H1 (cell line): Measurements from ENCODE around the gene ELFN2. TPM values are rescaled to one million over a fixed set of nuclear protein-coding genes. Genes with fewer than 3 reads are reported as not detected.

Experiments
- CTCF ChIA-PET: fragments of 300-600 bp; sonication (Branson Sonifier 250); formaldehyde crosslinking; loops from one replicate; lab custom pipeline; 2021; ENCODE audit not compliant: partially characterized antibody; lab: Charles Lee
- POLR2A ChIA-PET: fragments of 300-600 bp; sonication (Branson Sonifier 250); formaldehyde crosslinking; loops from one replicate; lab custom pipeline; 2021; ENCODE audit warnings: inconsistent platforms; ENCODE audit not compliant: partially characterized antibody; lab: Charles Lee
- DNase-seq, 2 experiments: peaks; one replicate each; pipeline versions ENCODE4 v3.0.0 to v3.0.0-alpha.2; 2010 to 2022; ENCODE audit warnings: low spot score in 2 of 2, low read depth in 1 of 2, mixed read lengths in 1 of 2
- FAIRE-seq: peaks from 2 replicates; lab custom pipeline; 2011; peaks lifted over from hg19 to GRCh38; lab: Jason Lieb, UNC
- H2AFZ ChIP-seq: 2 replicates; pipeline ENCODE4 v1.8.1; 2012; ENCODE audit warnings: low read length, inconsistent platforms
- H2AK5ac ChIP-seq: 2 replicates; pipeline ENCODE4 v1.6.1; 2013; ENCODE audit warnings: low read depth, low read length
- H2BK120ac ChIP-seq: replicated peaks from 2 replicates; pipeline ENCODE3; 2013; ENCODE audit warnings: low read depth, low read length, inconsistent platforms
- H2BK12ac ChIP-seq: 2 replicates; pipeline ENCODE4 v1.6.1; 2013; ENCODE audit warnings: low read depth, low read length
- H2BK15ac ChIP-seq: 2 replicates; pipeline ENCODE4 v1.6.1; 2013; ENCODE audit warnings: low read length
- H2BK20ac ChIP-seq: 2 replicates; pipeline ENCODE4 v1.6.1; 2013; ENCODE audit warnings: low read length
- H2BK5ac ChIP-seq: 2 replicates; pipeline ENCODE4 v1.6.1; 2013; ENCODE audit warnings: low read depth, low read length
- H3K14ac ChIP-seq: 2 replicates; pipeline ENCODE4 v1.6.1; 2013; ENCODE audit warnings: inconsistent platforms; ENCODE audit not compliant: insufficient read length
- H3K18ac ChIP-seq: 2 replicates; pipeline ENCODE4 v1.6.1; 2013; ENCODE audit warnings: low read length; ENCODE audit errors: extremely low read depth
- H3K23ac ChIP-seq: 2 replicates; pipeline ENCODE4 v1.6.1; 2013; ENCODE audit warnings: inconsistent platforms; ENCODE audit not compliant: insufficient read length
- H3K23me2 ChIP-seq: 2 replicates; pipeline ENCODE4 v1.6.1; 2013; ENCODE audit warnings: low read depth, low read length
- H3K27ac ChIP-seq: 2 replicates; pipeline ENCODE4 v1.6.1; 2011; ENCODE audit warnings: low read depth, low read length, inconsistent platforms
- H3K27me3 ChIP-seq, 4 experiments: replicated peaks in 1 of 4; 1 replicate in 1 of 4; 2 replicates in 3 of 4; pipeline versions ENCODE4 v1.6.1 to v1.8.1; 2011 to 2013; ENCODE audit warnings: low read length in 3 of 4, mild to moderate bottlenecking in 3 of 4, inconsistent platforms in 2 of 4, mixed read lengths in 2 of 4, moderate library complexity in 1 of 4; ENCODE audit not compliant: control insufficient read depth in 3 of 4, insufficient read depth in 3 of 4; ENCODE audit errors: extremely low read depth in 1 of 4
- H3K36me3 ChIP-seq, 4 experiments: 2 replicates each; pipeline versions ENCODE4 v1.6.1 to v1.8.1; 2011 to 2013; ENCODE audit warnings: mild to moderate bottlenecking in 4 of 4, low read length in 3 of 4, moderate library complexity in 2 of 4, control low read depth in 1 of 4, inconsistent platforms in 1 of 4; ENCODE audit not compliant: insufficient read depth in 4 of 4, control insufficient read depth in 2 of 4
- H3K4ac ChIP-seq: replicated peaks from 2 replicates; pipeline ENCODE3; 2013; ENCODE audit warnings: low read length, low read depth, mixed read lengths, inconsistent platforms; ENCODE audit not compliant: insufficient read length
- H3K4me1 ChIP-seq, 4 experiments: replicated peaks in 1 of 4; 1 replicate in 1 of 4; 2 replicates in 3 of 4; pipeline versions ENCODE4 v1.6.1 to v1.8.1; 2011 to 2013; ENCODE audit warnings: low read length in 3 of 4, inconsistent platforms in 2 of 4, mixed read lengths in 1 of 4; ENCODE audit not compliant: insufficient read depth in 4 of 4, control insufficient read depth in 3 of 4
- H3K4me2 ChIP-seq, 2 experiments: 2 replicates each; pipeline versions ENCODE4 v1.6.1 to v1.8.1; 2011 to 2013; ENCODE audit warnings: low read depth in 2 of 2, low read length in 2 of 2, control low read depth in 1 of 2, inconsistent platforms in 1 of 2, mild to moderate bottlenecking in 1 of 2; ENCODE audit not compliant: insufficient read depth in 1 of 2
- H3K4me3 ChIP-seq, 4 experiments: fragments of 200-600, 300-600 bp in 1 of 4; sonication (generic), shearing (Covaris generic), sonication (Bioruptor Twin) in 1 of 4; 2 replicates each; pipeline versions ENCODE4 v1.5.1 to v1.8.1; 2011 to 2016; ENCODE audit warnings: low read length in 4 of 4, low read depth in 3 of 4, control low read depth in 2 of 4, inconsistent platforms in 2 of 4, mild to moderate bottlenecking in 2 of 4, mixed read lengths in 1 of 4, moderate library complexity in 1 of 4; ENCODE audit not compliant: insufficient read depth in 2 of 4; ENCODE audit errors: extremely low read depth in 1 of 4
- H3K56ac ChIP-seq: replicated peaks from 2 replicates; pipeline ENCODE3; 2013; ENCODE audit warnings: low read depth, mild to moderate bottlenecking, mixed read lengths, low read length, inconsistent platforms; ENCODE audit not compliant: insufficient read length
- H3K79me1 ChIP-seq: 2 replicates; pipeline ENCODE4 v1.6.1; 2013; ENCODE audit warnings: low read depth, low read length, control low read depth
- H3K79me2 ChIP-seq, 2 experiments: 2 replicates each; pipeline versions ENCODE4 v1.6.1 to v1.8.1; 2012 to 2013; ENCODE audit warnings: low read length in 2 of 2, mild to moderate bottlenecking in 2 of 2, inconsistent platforms in 1 of 2; ENCODE audit not compliant: insufficient read depth in 2 of 2, control insufficient read depth in 1 of 2
- H3K9ac ChIP-seq, 4 experiments: replicated peaks in 1 of 4; 1 replicate in 1 of 4; 2 replicates in 3 of 4; pipeline versions ENCODE4 v1.6.1 to v1.8.1; 2011 to 2013; ENCODE audit warnings: low read depth in 3 of 4, low read length in 3 of 4, control low read depth in 2 of 4, mild to moderate bottlenecking in 2 of 4, moderate library complexity in 2 of 4, inconsistent platforms in 1 of 4; ENCODE audit errors: extremely low read depth in 1 of 4
- H3K9me3 ChIP-seq, 2 experiments: 2 replicates each; pipeline versions ENCODE4 v1.6.1 to v1.8.1; 2012 to 2013; ENCODE audit warnings: mild to moderate bottlenecking in 2 of 2, moderate library complexity in 2 of 2, control low read depth in 1 of 2, inconsistent platforms in 1 of 2, low read depth in 1 of 2, low read length in 1 of 2, mixed read lengths in 1 of 2; ENCODE audit not compliant: insufficient read depth in 2 of 2
- H4K20me1 ChIP-seq, 2 experiments: replicated peaks in 1 of 2; 2 replicates each; pipeline versions ENCODE3 to v1.8.1; 2011 to 2013; ENCODE audit warnings: inconsistent platforms in 2 of 2, low read length in 2 of 2, mild to moderate bottlenecking in 1 of 2; ENCODE audit not compliant: insufficient read depth in 2 of 2, control insufficient read depth in 1 of 2
- H4K5ac ChIP-seq: 2 replicates; pipeline ENCODE4 v1.6.1; 2013; ENCODE audit warnings: low read length, low read depth, mixed read lengths, inconsistent platforms; ENCODE audit not compliant: insufficient read length
- H4K8ac ChIP-seq: 2 replicates; pipeline ENCODE4 v1.8.0; 2013; ENCODE audit warnings: mild to moderate bottlenecking, moderate library complexity, low read length, inconsistent platforms; ENCODE audit not compliant: insufficient read depth; ENCODE audit errors: extremely low read depth
- H4K91ac ChIP-seq: replicated peaks from 2 replicates; pipeline ENCODE3; 2013; ENCODE audit warnings: low read length, mixed read lengths, inconsistent platforms; ENCODE audit not compliant: insufficient read length
- ASH2L ChIP-seq: fragments of 200-600, 300-600 bp; sonication (generic); IDR thresholded peaks from one replicate; pipeline ENCODE4 v1.7.1; 2017; ENCODE audit warnings: low read length
- EGR1 ChIP-seq: IDR thresholded peaks from 2 replicates; pipeline ENCODE4 v1.6.1; 2011; ENCODE audit warnings: low read depth, low read length, borderline replicate concordance
- HDAC2 ChIP-seq, 2 experiments: fragments of 300-600 bp in 1 of 2; sonication (generic) in 1 of 2; IDR thresholded peaks; 2 replicates each; pipeline ENCODE4 v1.6.1; 2011 to 2012; ENCODE audit warnings: low read depth in 2 of 2, low read length in 2 of 2, mild to moderate bottlenecking in 2 of 2, moderate library complexity in 2 of 2, borderline replicate concordance in 1 of 2, inconsistent platforms in 1 of 2
- JUN ChIP-seq: IDR thresholded peaks from 2 replicates; pipeline ENCODE4 v1.6.1; 2011; ENCODE audit warnings: low read depth, mild to moderate bottlenecking, improper control_type of control experiment, low read length
- KDM1A ChIP-seq: fragments of 200-600, 300-600 bp; sonication (generic); IDR thresholded peaks from 2 replicates; pipeline ENCODE4 v1.7.1; 2016; ENCODE audit warnings: mild to moderate bottlenecking, low read length, borderline replicate concordance
- KDM4A ChIP-seq: IDR thresholded peaks from one replicate; pipeline ENCODE4 v1.7.1; 2012; ENCODE audit warnings: low read depth, mild to moderate bottlenecking, moderate library complexity, low read length, inconsistent platforms; ENCODE audit not compliant: severe bottlenecking
- SIN3A ChIP-seq, 2 experiments: IDR thresholded peaks in 1 of 2; conservative IDR thresholded peaks in 1 of 2; 2 replicates each; pipeline ENCODE4 v1.6.1; 2011 to 2012; ENCODE audit warnings: low read length in 2 of 2, improper control_type of control experiment in 1 of 2, low read depth in 1 of 2, mild to moderate bottlenecking in 1 of 2
- USF2 ChIP-seq: IDR thresholded peaks from 2 replicates; pipeline ENCODE4 v1.6.1; 2011; ENCODE audit warnings: low read length, improper control_type of control experiment
- WGBS, 2 experiments: shearing (Covaris generic) in 1 of 2; methylation state at CpG; one replicate each; pipeline versions ENCODE4 v1.1.6 to v1.1.7; 2013 to 2015; ENCODE audit warnings: low lambda C conversion rate in 2 of 2, mixed read lengths in 2 of 2, inconsistent platforms in 1 of 2, low coverage in 1 of 2, missing lambda C conversion rate in 1 of 2; ENCODE audit not compliant: insufficient replicate concordance in 2 of 2, insufficient coverage in 1 of 2, insufficient read length in 1 of 2; ENCODE audit errors: extremely low coverage in 1 of 2, missing lambda C conversion rate in 1 of 2; 5-methylcytosine and 5-hydroxymethylcytosine counted together
- polyA plus RNA-seq, 7 experiments: library from polyadenylated mRNA; depleted of rRNA in 3 of 7; stranded (reverse) in 5 of 7; unstranded in 2 of 7; fragments of >200 nt in 5 of 7; fragments of 200-250 nt in 2 of 7; gene quantifications; 1 replicate in 5 of 7; 2 replicates in 1 of 7; 4 replicates in 1 of 7; pipeline versions ENCODE4 v1.2.1 to v1.2.3, GENCODE V29; 2011 to 2013; ENCODE audit warnings: missing spikeins in 2 of 7, mixed read lengths in 2 of 7
- total RNA-seq: library from RNA; stranded (reverse); fragmentation: NEBNext Ultra II Directional; extraction: Animal tissue kit (Norgen Biotek cat#: 25700); gene quantifications from 2 replicates; pipeline ENCODE4 v1.2.1, GENCODE V29; 2021

Gene ELFN2
- total and polyA plus RNA-seq, 2 of the 8 experiments (the other 6 are each of a cell fraction or from before 2014, with no cell fraction given), result 0.63 to 0.88 TPM

DNA sequence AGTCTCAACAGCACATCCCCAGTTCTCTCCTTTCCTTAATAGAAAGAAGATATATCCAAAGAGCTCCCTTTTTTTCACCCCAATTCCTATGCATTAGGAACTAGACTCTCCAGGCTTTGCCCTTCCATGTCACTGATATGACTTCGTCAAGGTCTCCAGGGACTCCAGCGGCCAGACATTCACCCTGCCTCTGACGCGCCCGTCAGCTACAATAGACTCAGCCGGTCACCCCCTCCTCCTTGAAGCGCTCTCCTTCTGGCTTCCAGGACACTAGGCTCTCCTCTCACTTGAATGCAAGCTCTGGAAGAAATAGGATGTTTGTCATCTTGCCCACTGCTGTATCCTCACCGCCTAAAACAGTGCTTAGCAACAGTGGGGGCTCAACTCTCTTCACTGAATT lies 14.9 kb upstream of the ELFN2 start:
- Histone ChIP-seq H3K79me2 (no peaks in the 10 kb centered on the region), H4K8ac (no peak overlapping the region), H2AK5ac (no peak overlapping the region), H3K23ac (no peak overlapping the region), H2AFZ (no peak overlapping the region), H3K4me2 (no peak overlapping the region), H3K27me3 (no peaks in the 10 kb centered on the region), H4K20me1 (no peaks in the 10 kb centered on the region), H2BK20ac (no peak overlapping the region), H3K14ac (no peak overlapping the region), H4K91ac (no peak overlapping the region), H3K18ac (no peak overlapping the region), H3K56ac (no peak overlapping the region), H3K4ac (no peak overlapping the region), H2BK5ac (no peak overlapping the region), H3K9ac (no peak overlapping the region), H2BK12ac (no peak overlapping the region), H4K5ac (no peak overlapping the region), H3K36me3 (no peaks in the 10 kb centered on the region), H3K27ac (no peak overlapping the region)
- DNase-seq, result no peak
- POLR2A ChIA-PET, result interaction anchor here (0.6 kb wide), 1 partner anchor 262 kb away, joined by 3 read pairs; no protein-coding TSS in a partner anchor
- WGBS, 2 experiments, result 94% methylated on average over 8 of the region's 8 CpGs; no CpG with 5 or more reads in 1 of the 2 experiments
- CTCF ChIA-PET, result interaction anchor here (0.6 to 2.7 kb wide), 14 partner anchors 9 to 183 kb away, joined by 3 to 11 read pairs (median 5); partner anchors contain the start of gene ELFN2
- TF ChIP-seq EGR1, result no peak
- TF ChIP-seq SIN3A (conservative IDR thresholded peaks at IDR 0.05 in 1 of 2, IDR thresholded peaks at IDR 0.05 in 1 of 2; ENCODE audit: low read depth in 1 of 2, low read length in 2 of 2), result no peak
- TF ChIP-seq ASH2L, result no peak
- no peak for TF ChIP-seq KDM4A
- no peak for TF ChIP-seq JUN
- TF ChIP-seq KDM1A, result no peak
- TF ChIP-seq USF2, result no peak
- no peak for TF ChIP-seq HDAC2 (IDR thresholded peaks at IDR 0.05; ENCODE audit: borderline replicate concordance in 1 of 2, low read depth in 2 of 2, low read length in 2 of 2)
- TF ChIP-seq, all 59 proteins: peak for 0
- Histone ChIP-seq H3K23me2 (no peaks in the 10 kb centered on the region), H3K79me1 (no peaks in the 10 kb centered on the region), H2BK15ac (no peak overlapping the region), H3K9me3 (peaks cover 4% of the 10 kb centered on the region in 2 experiments; a peak in 1 of 4 replicates), H3K4me1 (no peaks in the 10 kb centered on the region), H3K4me3 (no peak overlapping the region), H2BK120ac (no peak overlapping the region)
- no peak for FAIRE-seq
